ENCODE results near the gene CLASRP.

Gene CLASRP

GRCh38 chr19:45090034-45090433, 51.2 kb downstream of the CLASRP start:
- no peak for DNase-seq

- no peak for DNase-seq
Measured at GRCh38 chr19:45090606-45091005, 51.8 kb downstream of the CLASRP start.

- no peak for DNase-seq
Measured at GRCh38 chr19:45091031-45091923, 52.4 kb downstream of the CLASRP start.

GRCh38 chr19:45092747-45093678, 54.2 kb downstream of the CLASRP start, which contains the start of gene PPP1R37:
PPP1R37 (plus strand) TSS chr19:45093179; CDS start chr19:45093326, 147 bp downstream.
- peak; percentile 87 for DNase-seq

DNA sequence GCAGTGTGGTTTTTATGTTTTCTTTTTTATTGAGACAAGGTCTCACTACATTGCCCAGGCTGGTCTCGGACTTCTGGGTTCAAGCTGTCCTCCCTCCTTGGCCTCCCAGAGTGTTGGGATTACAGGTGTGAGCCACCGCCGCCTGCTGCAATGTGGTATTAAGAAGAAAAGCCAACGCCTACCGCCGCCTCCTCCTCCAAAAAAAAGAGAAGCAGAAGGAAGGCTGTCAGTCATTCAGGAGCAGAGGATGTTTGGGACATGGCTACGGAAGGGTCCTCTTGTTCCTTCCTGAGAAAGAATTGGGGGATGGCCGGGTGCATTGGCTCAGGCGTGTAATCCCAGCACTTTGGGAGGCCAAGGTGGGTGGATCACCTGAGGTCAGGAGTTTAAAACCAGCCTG, 55.3 kb downstream of the CLASRP start:
- DNase-seq, result no peak

DNA sequence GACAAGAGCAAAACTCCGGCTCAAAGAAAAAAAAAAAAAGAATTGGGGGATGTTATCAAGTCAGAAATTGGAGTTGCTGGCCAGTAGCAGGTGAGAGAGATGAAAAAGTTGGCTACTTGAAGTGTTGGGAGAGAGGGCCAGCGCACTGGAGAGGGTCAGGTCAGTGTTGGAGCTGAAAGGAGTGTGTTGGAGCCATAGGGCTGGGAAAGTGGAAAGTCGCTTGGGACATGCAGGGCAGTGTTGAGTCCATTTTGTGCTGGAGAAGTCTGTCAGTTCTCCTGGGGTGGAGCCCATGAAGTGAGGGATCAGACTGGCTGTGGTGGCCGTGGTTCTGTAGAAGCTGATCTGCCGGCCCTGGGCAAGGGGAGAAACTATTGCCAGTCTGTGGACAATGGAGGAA, 55.9 kb downstream of the CLASRP start:
- no peak for DNase-seq

GRCh38 chr19:45095496-45096413, 56.9 kb downstream of the CLASRP start:
- DNase-seq, result no peak

DNA sequence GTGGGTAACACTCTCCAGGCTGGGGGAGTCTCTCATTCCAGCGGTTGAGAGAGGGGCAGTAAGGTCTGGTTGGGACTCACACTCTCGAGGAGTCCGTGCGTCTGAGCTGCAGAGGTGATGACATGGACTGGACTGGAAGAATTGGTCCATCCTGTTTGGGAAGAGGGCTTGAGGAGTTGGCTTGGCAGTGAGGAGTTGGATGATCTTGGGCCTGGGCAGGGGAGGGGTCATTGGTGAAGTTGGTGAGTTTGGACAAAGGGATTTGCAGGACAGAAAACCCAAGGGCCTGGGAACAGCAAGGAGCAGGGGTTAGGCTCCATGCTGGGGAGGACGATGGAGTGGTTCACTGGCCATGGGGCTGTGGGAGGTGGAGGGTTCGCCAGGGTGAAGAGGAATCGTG, 57.9 kb downstream of the CLASRP start:
- no peak for DNase-seq

GRCh38 chr19:45097450-45097775, 58.6 kb downstream of the CLASRP start:
- DNase-seq, result no peak

DNA sequence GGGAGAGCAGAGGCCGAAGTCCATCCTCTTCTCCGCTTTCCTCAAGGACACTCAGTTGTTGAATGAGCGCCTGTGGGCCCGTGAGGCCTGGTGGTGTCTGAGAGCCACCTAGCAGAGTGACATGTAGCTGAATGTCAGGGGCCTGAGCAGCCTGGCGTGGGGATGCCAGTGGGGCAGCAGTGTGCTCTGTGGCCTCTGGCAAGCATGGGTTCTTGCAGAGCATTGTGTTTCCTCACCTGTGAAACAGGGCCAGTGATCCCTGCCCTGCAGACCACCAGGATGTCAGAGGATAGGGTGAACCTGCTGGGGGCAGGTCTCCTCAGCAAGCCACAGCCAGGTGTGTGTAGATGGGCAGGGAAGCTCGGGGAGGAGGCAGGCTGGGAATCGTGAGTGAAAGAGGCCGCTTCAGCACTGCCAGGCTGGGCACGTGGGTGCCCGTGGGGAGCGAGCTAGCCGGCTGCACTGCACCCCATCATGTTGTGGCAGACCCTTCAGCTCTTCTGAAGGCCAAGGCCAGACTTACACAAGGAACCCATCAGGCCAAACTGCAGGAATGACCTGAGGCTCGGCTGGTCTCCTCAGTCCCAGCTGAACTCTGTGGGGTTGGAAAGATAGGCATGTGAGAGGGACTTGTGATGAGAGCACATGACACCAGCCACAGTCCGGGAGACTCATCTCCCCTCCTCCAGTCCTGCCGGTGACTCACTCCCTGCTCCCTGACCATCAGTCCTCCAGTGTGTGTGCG, 59.1 kb downstream of the CLASRP start:
- DNase-seq, result peak; percentile 2

- DNase-seq, result peak; percentile 22
Measured at GRCh38 chr19:45098521-45099466, 59.9 kb downstream of the CLASRP start.

DNA sequence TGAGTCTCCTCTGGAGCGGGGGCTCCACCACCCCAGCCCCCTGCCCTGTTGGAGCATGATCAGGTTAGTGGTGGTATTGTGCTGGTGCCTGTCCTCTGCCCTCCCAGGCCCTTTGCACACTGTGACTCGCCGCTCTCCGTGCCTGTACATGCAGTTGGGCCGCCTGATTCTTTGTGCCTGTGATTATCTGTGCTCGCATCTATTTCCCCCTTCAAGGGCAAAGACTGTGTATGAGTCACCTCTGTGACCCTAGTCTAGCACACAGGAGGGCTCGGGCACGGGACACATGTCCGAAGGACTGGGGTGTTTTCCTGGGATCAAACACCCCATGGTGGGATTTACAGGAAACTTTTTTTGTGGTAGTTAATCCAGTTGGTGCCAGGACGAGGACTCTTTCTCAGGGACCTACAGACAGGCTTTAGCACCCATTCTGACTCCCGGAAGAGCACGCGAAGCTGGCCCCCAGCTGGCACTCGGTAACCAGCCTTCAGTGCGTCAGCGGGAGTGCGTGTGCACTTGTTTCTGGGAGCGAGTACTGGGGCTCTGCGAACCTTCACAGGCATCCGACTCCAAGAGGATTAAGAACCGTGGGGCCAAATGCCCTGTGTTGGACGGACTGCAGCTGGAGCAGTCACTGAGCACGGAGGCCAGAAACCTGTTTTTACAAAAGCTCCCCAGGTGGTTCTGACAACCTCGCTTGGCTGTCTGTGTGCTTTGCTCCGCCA, 60.8 kb downstream of the CLASRP start:
- DNase-seq, result no peak

GRCh38 chr19:45100201-45100600, 61.4 kb downstream of the CLASRP start:
- DNase-seq, result no peak

- DNase-seq, result no peak
Measured at GRCh38 chr19:45100846-45101252, 62.0 kb downstream of the CLASRP start.

DNA sequence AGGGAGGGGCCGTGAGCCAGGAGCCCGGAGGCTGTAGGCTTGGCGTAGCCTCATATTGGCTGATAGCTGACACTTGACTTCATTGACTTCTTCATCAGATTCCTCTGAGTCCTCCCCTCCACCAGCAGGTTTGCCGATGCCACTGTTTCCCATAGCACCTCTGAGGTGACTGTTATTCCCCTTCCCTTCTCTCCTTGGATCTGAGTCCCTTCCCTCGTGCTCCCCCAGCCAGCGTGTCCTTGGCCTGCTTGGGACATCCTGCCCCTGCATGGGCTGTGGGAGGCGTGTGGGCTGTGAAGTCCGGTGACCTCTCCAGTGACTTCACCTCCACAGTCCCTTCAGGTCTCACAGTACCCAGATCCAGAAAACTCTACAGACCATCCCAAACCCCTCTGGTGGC, 63.0 kb downstream of the CLASRP start:
- DNase-seq, result no peak

GRCh38 chr19:45102481-45102880, 63.6 kb downstream of the CLASRP start:
- DNase-seq, result no peak

DNA sequence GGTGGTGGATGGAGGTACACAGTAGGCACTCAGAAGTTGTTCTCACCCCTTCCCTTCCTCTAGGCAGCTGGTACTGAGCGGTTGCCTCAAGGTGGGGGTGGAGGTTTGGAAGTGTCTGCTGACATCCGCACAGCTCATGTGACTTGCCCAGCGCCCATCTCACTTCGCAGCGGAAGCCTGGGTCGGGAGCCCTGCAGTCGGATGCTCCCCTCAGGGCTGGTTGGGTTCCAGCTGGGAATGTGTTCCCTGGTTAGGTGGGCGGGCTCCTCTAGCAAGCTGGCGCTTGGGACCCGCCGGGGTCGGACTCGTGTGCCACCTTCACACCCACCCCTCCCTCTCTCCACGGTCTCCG, 64.3 kb downstream of the CLASRP start:
- no peak for DNase-seq

DNA sequence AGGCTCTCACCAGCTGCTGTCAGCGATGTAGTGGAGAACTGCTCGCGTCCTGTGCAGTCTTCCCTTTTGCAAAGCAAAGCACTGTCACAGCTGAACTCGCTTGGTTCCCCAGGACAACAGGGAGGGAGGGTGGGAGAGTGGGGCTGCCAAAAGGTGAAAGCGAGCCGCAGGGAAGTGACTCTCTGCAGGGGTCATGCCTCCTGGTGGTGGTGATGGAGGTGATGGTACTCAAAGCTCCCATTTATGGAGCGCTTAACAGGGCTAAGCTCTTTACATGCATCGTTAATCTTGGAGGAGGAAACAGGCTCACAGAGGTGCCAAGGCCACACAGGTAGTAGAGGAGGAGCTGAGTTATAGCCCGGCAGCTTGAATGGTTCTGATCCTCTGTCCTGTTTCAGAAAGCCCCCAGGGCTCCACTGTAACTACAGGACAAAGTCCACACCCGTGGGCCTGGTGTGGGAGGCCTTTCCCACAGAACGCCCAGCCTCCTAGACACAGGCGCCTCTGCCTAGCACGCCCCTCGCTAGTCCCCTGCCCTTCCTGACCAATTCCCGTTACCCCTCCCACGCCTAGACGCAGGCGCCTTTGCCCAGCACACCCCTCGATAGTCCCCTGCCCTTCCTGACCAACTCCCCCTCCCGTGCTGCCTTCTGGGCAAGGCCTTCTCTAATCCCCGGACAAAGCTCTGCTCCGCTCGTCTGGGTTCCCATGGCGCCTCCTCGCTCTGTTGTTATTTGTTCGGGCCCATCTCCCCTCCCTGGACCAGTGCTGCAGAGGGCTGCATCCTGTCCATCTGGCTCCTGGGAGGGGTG, 64.9 kb downstream of the CLASRP start:
- DNase-seq, result no peak

GRCh38 chr19:45104658-45105349, 66.0 kb downstream of the CLASRP start:
- no peak for DNase-seq

Data from NCI-H446 treated with DMSO at 0.1 percent for 48 hours (cell line).